ENCODE measurements around the gene SPDYE16. TPM values are rescaled to one million over a fixed set of nuclear protein-coding genes. Genes with fewer than 3 reads are reported as not detected.
A peak's percentile ranks its signal among the peaks of the same experiment; 100 is the strongest.
"Not testable (repeated sequence)": the region's sequence is repeated elsewhere in the genome, so short reads cannot be mapped to it uniquely, and the experiment has no call there.

The SPDYE16 gene
- total RNA-seq, 4 donors from 2014 or later, result 0.42 to 3.7 (median 0.94) TPM; not detected in 1

DNA sequence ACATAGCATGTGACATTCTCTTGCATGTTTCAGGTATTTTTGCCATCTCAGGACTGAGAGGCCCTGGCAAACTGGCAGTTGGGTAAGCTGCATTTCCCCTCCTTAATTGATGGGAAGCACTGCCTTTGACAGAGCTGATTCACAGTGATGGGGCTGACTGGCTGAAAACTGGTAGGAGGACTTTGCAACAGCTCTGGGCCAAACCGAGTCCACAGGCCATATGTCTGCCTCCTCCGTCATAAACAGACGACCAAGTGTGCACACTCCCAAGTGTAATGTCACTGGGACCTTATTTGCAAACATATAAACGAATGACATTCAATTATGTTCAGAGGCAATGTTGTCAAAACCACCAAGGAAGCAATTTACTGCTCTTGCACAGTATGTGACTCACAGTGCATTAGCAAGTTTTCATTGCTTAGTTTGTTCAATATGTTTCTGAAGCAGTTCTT is 27.3 kb upstream of the SPDYE16 start:
- not testable (repeated sequence) for H3K27me3 ChIP-seq, H3K27ac ChIP-seq, H3K4me1 ChIP-seq, H3K4me3 ChIP-seq, ATAC-seq, H3K9me3 ChIP-seq, H3K36me3 ChIP-seq
- 71 to 100% methylated on average over 1 to 4 of the region's 4 CpGs for WGBS, 2 donors (ENCODE audit: low coverage in 1 of 2)

DNA sequence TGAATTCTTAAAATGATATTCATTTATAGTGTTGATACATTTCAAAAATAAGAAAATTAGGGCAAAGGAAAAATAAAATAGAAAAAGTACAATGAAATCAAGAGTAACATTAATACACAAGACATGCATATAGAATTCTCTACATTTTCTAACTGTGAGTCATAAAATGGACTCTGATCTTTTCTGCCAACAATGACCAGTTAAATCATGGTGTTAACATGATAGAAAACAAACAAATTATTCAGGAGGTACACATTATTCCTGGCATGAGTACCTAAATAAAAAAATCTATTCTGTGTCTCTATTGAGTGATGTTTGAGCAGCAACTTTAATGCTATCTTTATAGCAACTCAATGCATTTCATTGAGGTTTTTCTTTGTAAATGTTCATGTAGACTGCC is 25.6 kb upstream of the SPDYE16 start:
- H3K27ac ChIP-seq, H3K9me3 ChIP-seq, H3K27me3 ChIP-seq, H3K36me3 ChIP-seq, H3K4me1 ChIP-seq, H3K4me3 ChIP-seq, ATAC-seq: not testable (repeated sequence)

DNA sequence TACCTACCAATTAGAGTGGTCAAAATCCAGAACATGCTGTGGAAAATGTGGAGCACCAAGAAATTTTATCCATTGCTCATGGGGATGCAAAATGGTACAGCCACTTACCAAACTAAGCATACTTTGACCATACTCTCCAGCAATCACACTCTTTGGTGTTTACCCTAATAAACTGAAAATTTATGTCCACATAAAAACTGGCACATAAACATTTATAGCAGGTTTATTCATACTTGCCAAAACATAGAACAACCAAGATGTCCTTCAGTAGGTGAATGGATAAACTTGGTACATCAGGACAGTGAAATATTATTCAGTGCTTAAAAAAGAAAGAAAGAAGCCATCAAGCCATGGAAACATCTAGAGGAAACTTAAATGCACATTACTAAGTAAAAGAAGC is 24.7 kb upstream of the SPDYE16 start:
- H3K27me3 ChIP-seq, ATAC-seq, H3K36me3 ChIP-seq, H3K9me3 ChIP-seq, H3K27ac ChIP-seq, H3K4me1 ChIP-seq, H3K4me3 ChIP-seq: not testable (repeated sequence)

DNA sequence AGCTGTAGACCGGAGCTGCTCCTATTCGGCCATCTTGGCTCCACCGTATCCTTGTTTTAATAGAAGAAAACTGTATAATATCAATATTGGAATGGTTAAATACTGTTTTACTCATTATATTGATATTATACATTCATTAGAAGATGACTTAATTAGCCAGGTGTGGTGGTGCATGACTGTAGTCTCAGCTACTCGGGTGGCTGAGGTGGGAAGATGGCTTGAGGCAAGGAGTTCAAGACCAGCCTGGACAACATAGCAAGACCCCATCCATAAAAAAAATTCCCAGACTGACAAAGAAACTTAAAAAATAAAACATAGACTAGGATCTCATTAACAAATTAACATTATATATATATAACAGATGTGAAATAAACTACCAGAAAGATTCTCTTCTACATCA is 24.2 kb upstream of the SPDYE16 start:
- not testable (repeated sequence) for H3K27me3 ChIP-seq, H3K4me1 ChIP-seq, H3K27ac ChIP-seq, H3K9me3 ChIP-seq, H3K36me3 ChIP-seq, ATAC-seq, H3K4me3 ChIP-seq
- WGBS, 2 donors (ENCODE audit: low coverage in 1 of 2), result 100% methylated on average over 1 of the region's 4 CpGs; no CpG with 5 or more reads in 1 of the 2 donors

DNA sequence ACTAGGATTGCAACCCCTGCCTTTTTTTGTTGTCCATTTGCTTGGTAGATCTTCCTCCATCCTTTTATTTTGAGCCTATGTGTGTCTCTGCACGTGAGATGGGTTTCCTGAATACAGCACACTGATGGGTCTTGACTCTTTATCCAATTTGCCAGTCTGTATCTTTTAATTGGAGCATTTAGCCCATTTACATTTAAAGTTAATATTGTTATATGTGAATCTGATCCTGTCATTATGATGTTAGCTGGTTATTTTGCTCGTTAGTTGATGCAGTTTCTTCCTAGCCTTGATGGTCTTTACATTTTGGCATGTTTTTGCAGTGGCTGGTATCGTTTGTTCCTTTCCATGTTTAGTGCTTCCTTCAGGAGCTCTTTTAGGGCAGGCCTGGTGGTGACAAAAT is 21.9 kb upstream of the SPDYE16 start:
- not testable (repeated sequence) for H3K27me3 ChIP-seq, H3K27ac ChIP-seq, H3K4me1 ChIP-seq, ATAC-seq, H3K36me3 ChIP-seq, H3K4me3 ChIP-seq, H3K9me3 ChIP-seq
- 90 to 100% methylated on average over 1 to 2 of the region's 3 CpGs for WGBS, 2 donors (ENCODE audit: low coverage in 1 of 2)

DNA sequence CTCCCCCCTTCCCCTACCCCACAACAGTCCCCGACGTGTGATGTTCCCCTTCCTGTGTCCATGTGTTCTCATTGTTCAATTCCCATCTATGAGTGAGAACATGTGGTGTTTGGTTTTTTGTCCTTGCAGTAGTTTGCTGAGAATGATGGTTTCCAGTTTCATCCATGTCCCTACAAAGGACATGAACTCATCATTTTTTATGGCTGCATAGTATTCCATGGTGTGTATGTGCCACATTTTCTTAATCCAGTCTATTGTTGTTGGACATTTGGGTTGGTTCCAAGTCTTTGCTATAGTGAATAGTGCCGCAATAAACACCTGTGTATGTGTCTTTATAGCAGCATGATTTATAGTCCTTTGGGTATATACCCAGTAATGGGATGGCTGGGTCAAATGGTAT is 18.2 kb upstream of the SPDYE16 start:
- H3K27ac ChIP-seq, H3K27me3 ChIP-seq, H3K4me1 ChIP-seq, H3K9me3 ChIP-seq, H3K4me3 ChIP-seq, H3K36me3 ChIP-seq, ATAC-seq: not testable (repeated sequence)
- 100% methylated on average over 1 of the region's 3 CpGs; no CpG with 5 or more reads in 1 of the 2 donors for WGBS, 2 donors (ENCODE audit: low coverage in 1 of 2)

GRCh38 chr7:76560157-76560556 is 17.1 kb upstream of the SPDYE16 start:
- H3K4me3 ChIP-seq, H3K27ac ChIP-seq, ATAC-seq, H3K9me3 ChIP-seq, H3K4me1 ChIP-seq, H3K27me3 ChIP-seq, H3K36me3 ChIP-seq: not testable (repeated sequence)
- WGBS, 2 donors (ENCODE audit: low coverage in 1 of 2), result 80 to 100% methylated on average over 1 of the region's 4 CpGs

DNA sequence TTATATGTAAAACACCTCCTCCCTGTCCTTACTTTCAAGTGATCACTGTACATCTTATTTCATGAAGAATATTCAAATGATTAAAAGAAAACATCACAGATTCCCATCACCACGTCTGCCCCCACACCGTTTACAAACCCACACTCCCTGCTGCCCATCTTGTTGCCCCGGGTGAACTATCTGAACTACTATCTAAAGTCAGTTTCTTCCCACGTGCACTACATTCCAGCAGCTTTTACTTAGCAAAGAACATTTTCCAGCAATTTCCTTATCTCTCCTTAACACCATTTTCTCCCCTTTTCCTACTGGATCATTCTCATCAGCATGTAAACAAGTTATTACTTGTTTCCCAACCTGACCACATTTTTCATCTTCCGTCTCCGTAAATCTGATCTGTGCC is 16.6 kb upstream of the SPDYE16 start:
- H3K27ac ChIP-seq, H3K4me3 ChIP-seq, H3K9me3 ChIP-seq, ATAC-seq, H3K27me3 ChIP-seq, H3K36me3 ChIP-seq, H3K4me1 ChIP-seq: not testable (repeated sequence)
- WGBS, 2 donors (ENCODE audit: low coverage in 1 of 2), result 40 to 50% methylated on average over 1 to 5 of the region's 6 CpGs

DNA sequence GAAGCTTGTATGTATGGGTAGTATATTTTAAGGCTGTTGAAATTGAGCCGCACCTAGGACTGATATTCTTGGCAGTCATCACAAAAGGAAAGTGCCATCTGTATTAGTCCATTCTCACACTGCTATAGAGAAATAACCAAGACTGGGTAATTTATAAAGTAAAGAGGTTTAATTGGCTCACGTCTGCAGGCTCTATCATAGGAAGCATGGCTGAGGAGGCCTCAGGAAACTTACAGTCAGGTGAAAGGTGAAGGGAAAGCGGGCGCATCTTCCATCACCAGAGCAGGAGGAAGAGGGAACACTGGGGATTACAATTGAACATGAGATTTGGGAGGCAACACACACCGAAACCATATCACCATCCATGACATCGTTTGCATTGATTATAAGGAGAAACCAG is 8.9 kb upstream of the SPDYE16 start:
- WGBS, 2 donors (ENCODE audit: low coverage in 1 of 2), result 90 to 92% methylated on average over 2 to 6 of the region's 6 CpGs
- ATAC-seq, H3K4me3 ChIP-seq, H3K36me3 ChIP-seq, H3K9me3 ChIP-seq, H3K27me3 ChIP-seq, H3K27ac ChIP-seq: not testable (repeated sequence)
- H3K4me1 ChIP-seq, result peaks cover 0 to 13% (median 0%) of the 10 kb centered on the region in 3 donors

GRCh38 chr7:76549855-76550248 is 6.8 kb upstream of the SPDYE16 start:
- peak overlapping the region; percentile 91 to 98 (median 96) for H3K27ac ChIP-seq
- not testable (repeated sequence) for ATAC-seq, H3K9me3 ChIP-seq, H3K27me3 ChIP-seq, H3K36me3 ChIP-seq
- 0% methylated on average over 5 to 11 of the region's 19 CpGs for WGBS, 2 donors (ENCODE audit: low coverage in 1 of 2)
- H3K4me3 ChIP-seq, result peak overlapping the region; percentile 75 to 97
- peaks cover 0 to 13% (median 0%) of the 10 kb centered on the region in 3 donors for H3K4me1 ChIP-seq
